B cell (primary cell): ENCODE data around the gene TBCD. TPM values are rescaled to one million over a fixed set of nuclear protein-coding genes. Genes with fewer than 3 reads are reported as not detected.

ENCODE experiments used
- ATAC-seq: fragments of 200-7000 bp; cut with Tn5 transposase; one replicate; pipeline ENCODE4 v1.10.0; 2021; ENCODE audit warnings: low read depth, mild to moderate bottlenecking, moderate number of reproducible peaks, moderate library complexity
- CTCF ChIA-PET: fragments of 350-600 bp; sonication (Branson Sonifier 250); formaldehyde crosslinking; loops from one replicate; lab custom pipeline; 2021; ENCODE audit warnings: antibody characterized with exemption, inconsistent platforms; lab: Charles Lee
- POLR2A ChIA-PET: fragments of 350-600 bp; sonication (Branson Sonifier 250); formaldehyde crosslinking; loops from one replicate; lab custom pipeline; 2021; ENCODE audit warnings: antibody characterized with exemption; lab: Charles Lee
- DNase-seq: peaks from one replicate; pipeline ENCODE4 v3.0.0; 2013
- H2AFZ ChIP-seq: 2 replicates; pipeline ENCODE4 v1.6.1; 2012; ENCODE audit warnings: mild to moderate bottlenecking, low read depth, low read length; ENCODE audit not compliant: insufficient read depth, poor library complexity, severe bottlenecking
- H3K27ac ChIP-seq, 2 donors: 1 replicate in 1 of 2; 2 replicates in 1 of 2; pipeline ENCODE4 v1.5.1; 2012 to 2013; ENCODE audit warnings: low read length in 2 of 2, mild to moderate bottlenecking in 2 of 2, moderate library complexity in 1 of 2
- H3K27me3 ChIP-seq, 4 experiments: fragments of 200-600 bp in 1 of 4; sonication (generic) in 1 of 4; replicated peaks in 1 of 4; 1 replicate in 2 of 4; 2 replicates in 2 of 4; pipeline versions ENCODE4 v1.6.1 to v1.7.0; 2013 to 2016; ENCODE audit warnings: low read length in 3 of 4, mild to moderate bottlenecking in 2 of 4, mixed read lengths in 1 of 4, moderate library complexity in 1 of 4; ENCODE audit not compliant: insufficient read depth in 4 of 4, control insufficient read depth in 3 of 4; ENCODE audit errors: control extremely low read depth in 1 of 4
- H3K36me3 ChIP-seq, 2 experiments: replicated peaks in 1 of 2; 1 replicate in 1 of 2; 2 replicates in 1 of 2; pipeline versions ENCODE4 v1.6.1 to v1.7.1; 2013; ENCODE audit warnings: low read length in 1 of 2; ENCODE audit not compliant: insufficient read depth in 2 of 2, control insufficient read depth in 1 of 2; ENCODE audit errors: control extremely low read depth in 1 of 2, extremely low read depth in 1 of 2
- H3K4me1 ChIP-seq, 2 donors: fragments of 200-600 bp in 1 of 2; sonication (generic) in 1 of 2; 1 replicate in 1 of 2; 2 replicates in 1 of 2; pipeline versions ENCODE4 v1.5.1 to v1.6.1; 2013 to 2017; ENCODE audit warnings: low read length in 2 of 2; ENCODE audit not compliant: control insufficient read depth in 2 of 2, insufficient read depth in 2 of 2
- H3K4me2 ChIP-seq: replicated peaks from 2 replicates; pipeline ENCODE3; 2012; ENCODE audit warnings: mild to moderate bottlenecking, low read depth, low read length; ENCODE audit not compliant: poor library complexity, severe bottlenecking
- H3K4me3 ChIP-seq, 5 experiments: fragments of 200-600 bp in 1 of 5; sonication (generic) in 1 of 5; 1 replicate in 3 of 5; 2 replicates in 2 of 5; pipeline versions ENCODE4 v1.5.1 to v1.7.0; 2011 to 2016; ENCODE audit warnings: low read length in 4 of 5, mild to moderate bottlenecking in 4 of 5, low read depth in 2 of 5, control low read depth in 1 of 5, moderate library complexity in 1 of 5; ENCODE audit not compliant: insufficient read depth in 1 of 5; ENCODE audit errors: control extremely low read depth in 1 of 5, extremely low read depth in 1 of 5
- H3K79me2 ChIP-seq: fragments of 200-600 bp; sonication (generic); one replicate; pipeline ENCODE4 v1.6.0; 2016; ENCODE audit warnings: low read length; ENCODE audit not compliant: control insufficient read depth, insufficient read depth
- H3K9ac ChIP-seq: fragments of 200-600 bp; sonication (generic); 2 replicates; pipeline ENCODE4 v1.6.1; 2017; ENCODE audit warnings: mild to moderate bottlenecking, low read length, moderate library complexity
- H3K9me3 ChIP-seq, 3 donors: one replicate each; pipeline versions ENCODE4 v1.6.1 to v1.7.1; 2013; ENCODE audit warnings: low read length in 2 of 3; ENCODE audit not compliant: control insufficient read depth in 2 of 3, insufficient read depth in 1 of 3; ENCODE audit errors: control extremely low read depth in 1 of 3
- H4K20me1 ChIP-seq: 2 replicates; pipeline ENCODE4 v1.6.0; 2012; ENCODE audit warnings: mild to moderate bottlenecking, low read length; ENCODE audit not compliant: insufficient read depth, control insufficient read depth, poor library complexity, severe bottlenecking
- H3K27ac Mint-ChIP-seq: one replicate; pipeline ENCODE4 v1.8.0; 2021; ENCODE audit warnings: mixed read lengths
- H3K27me3 Mint-ChIP-seq: one replicate; pipeline ENCODE4 v1.8.0; 2021; ENCODE audit warnings: mixed read lengths
- H3K4me1 Mint-ChIP-seq: one replicate; pipeline ENCODE4 v1.8.0; 2021; ENCODE audit warnings: mixed read lengths
- H3K4me3 Mint-ChIP-seq: one replicate; pipeline ENCODE4 v1.8.0; 2021; ENCODE audit warnings: mixed read lengths
- H3K9me3 Mint-ChIP-seq: one replicate; pipeline ENCODE4 v1.8.0; 2022; ENCODE audit warnings: mixed read lengths; ENCODE audit not compliant: insufficient read depth
- CTCF ChIP-seq: fragments of 200-600 bp; IDR thresholded peaks from one replicate; pipeline ENCODE4 v1.8.0; 2022; ENCODE audit warnings: antibody characterized with exemption, mild to moderate bottlenecking
- EZH2 ChIP-seq: IDR thresholded peaks from 2 replicates; pipeline ENCODE4 v1.6.1; 2012; ENCODE audit warnings: borderline replicate concordance, low read depth, mild to moderate bottlenecking, moderate library complexity, low read length; ENCODE audit not compliant: insufficient read depth, poor library complexity, severe bottlenecking
- WGBS: methylation state at CpG from one replicate; pipeline ENCODE4 v1.1.5; 2013; ENCODE audit warnings: missing lambda C conversion rate; ENCODE audit not compliant: insufficient coverage; 5-methylcytosine and 5-hydroxymethylcytosine counted together
- intact Hi-C: fragments of 100-400 bp; cut with micrococcal nuclease; formaldehyde crosslinking; loops from one replicate; pipeline ENCODE4 v1.10.0; 2022
- polyA minus RNA-seq: library from RNA; depleted of rRNA, polyadenylated mRNA; stranded (reverse); fragments of >200 nt; gene quantifications from 2 replicates; pipeline ENCODE4 v1.2.3, GENCODE V29; 2012
- polyA plus RNA-seq: library from polyadenylated mRNA; depleted of rRNA; stranded (reverse); fragments of >200 nt; gene quantifications from 2 replicates; pipeline ENCODE4 v1.2.3, GENCODE V29; 2012
- total RNA-seq, 2 donors: library from RNA; stranded (reverse); fragments of 120-200 nt in 1 of 2; gene quantifications; 1 replicate in 1 of 2; 2 replicates in 1 of 2; pipeline versions ENCODE4 v1.2.3 to v1.2.4, GENCODE V29; 2013 to 2022

TBCD gene
- total RNA-seq (97.3 and 101 TPM in 2 replicates), polyA plus RNA-seq (60.8 and 107 TPM in 2 replicates), polyA minus RNA-seq (27.9 and 49.5 TPM in 2 replicates)
- total RNA-seq (2013) = 19.7 TPM

DNA sequence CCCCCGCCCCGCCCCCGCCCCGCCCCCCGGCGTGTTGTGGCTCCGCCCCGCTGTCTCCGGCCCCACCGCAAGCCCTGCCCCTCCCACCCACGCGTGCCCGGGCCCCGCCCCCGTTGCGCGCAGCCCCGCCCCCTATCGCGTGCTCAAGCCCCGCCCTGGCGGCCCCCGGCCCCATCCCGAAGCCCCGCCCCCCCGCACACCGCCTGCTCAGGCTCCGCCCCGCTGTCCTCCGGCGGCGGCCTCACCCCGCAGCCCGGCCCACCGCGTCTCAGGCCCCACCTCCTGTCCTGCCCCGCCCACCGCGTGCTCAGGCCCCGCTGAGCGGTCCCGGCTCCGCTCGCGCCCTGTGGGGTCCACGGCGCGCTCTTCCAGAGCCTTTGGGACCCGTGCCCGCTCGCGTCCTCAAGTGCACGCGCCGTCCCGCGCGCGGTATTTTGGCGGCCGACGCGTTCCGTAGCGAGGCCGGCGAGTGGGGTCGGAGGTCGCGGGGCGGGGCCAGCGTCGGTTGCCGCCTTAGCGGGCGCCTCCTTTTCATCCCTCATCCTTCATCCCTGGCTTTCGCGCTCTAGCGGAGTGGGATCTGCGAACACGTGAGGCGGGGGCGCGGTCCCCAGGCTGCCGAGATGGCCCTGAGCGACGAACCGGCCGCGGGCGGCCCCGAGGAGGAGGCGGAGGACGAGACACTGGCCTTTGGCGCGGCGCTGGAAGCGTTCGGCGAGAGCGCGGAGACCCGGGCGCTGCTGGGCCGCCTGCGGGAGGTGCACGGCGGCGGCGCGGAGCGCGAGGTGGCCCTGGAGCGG is at the start of gene TBCD:
TBCD (plus strand) TSS at position 495 of the 800 bp plus-strand sequence; CDS start at position 624, 129 bp downstream.
- under 1% methylated on average over 87 of the region's 114 CpGs for WGBS

More for the DNA sequence above, at the start of gene TBCD:
- Histone ChIP-seq H3K4me2 (peak within 1 kb of the TSS; percentile 96), H3K79me2 (peaks cover 24% of the 10 kb centered on the region), H2AFZ (peak within 1 kb of the TSS; percentile 92), H3K4me3 (peak within 1 kb of the TSS; percentile 40 to 93 (median 75)), H4K20me1 (peaks cover 34% of the 10 kb centered on the region), H3K9me3 (peaks cover 0 to 10% (median 0%) of the 10 kb centered on the region in 3 donors), H3K9ac (peak within 1 kb of the TSS; percentile 86), H3K27ac (peak within 1 kb of the TSS; percentile 44 to 62), H3K27me3 (no peaks in the 10 kb centered on the region), H3K4me1 (peaks cover 7 to 15% of the 10 kb centered on the region in 2 donors), H3K36me3 (no peaks in the 10 kb centered on the region)
- peaks cover 3% of the 10 kb centered on the region for H3K9me3 Mint-ChIP-seq
- H3K4me3 Mint-ChIP-seq = peak within 1 kb of the TSS; percentile 85
- intact Hi-C loops = loop anchor here (1.0 to 5.0 kb wide), 4 partner anchors 35 to 294 kb away; partner anchors contain the start of genes FN3KRP, NARF, RAB40B and WDR45B
- ATAC-seq = peak; percentile 87
- peak; percentile 95 for DNase-seq
- H3K4me1 Mint-ChIP-seq = peaks cover 14% of the 10 kb centered on the region
- no peak for TF ChIP-seq CTCF
- no peak for TF ChIP-seq EZH2
- POLR2A ChIA-PET = no interaction called here
- H3K27me3 Mint-ChIP-seq = no peaks in the 10 kb centered on the region
- CTCF ChIA-PET = interaction anchor here (1.4 kb wide), 1 partner anchor 16 kb away, joined by 3 read pairs; no protein-coding TSS in a partner anchor
- peak within 1 kb of the TSS; percentile 76 for H3K27ac Mint-ChIP-seq
